Keratinocyte (primary cell): ENCODE measurements around the gene ANKZF1.

Experiments used
- EZH2 ChIP-seq: IDR thresholded peaks from one replicate; pipeline ENCODE4 v1.6.1; 2012; ENCODE audit warnings: inconsistent platforms, mild to moderate bottlenecking, low read length, moderate library complexity
- TF ChIP-seq, protein P1 (sequence below), 3 experiments: IDR thresholded peaks in 1 of 3; conservative IDR thresholded peaks in 1 of 3; optimal IDR thresholded peaks in 1 of 3; 2 replicates in 2 of 3; 3 replicates in 1 of 3; pipeline versions ENCODE3 to v1.5.1; 2011; ENCODE audit warnings: low read length in 3 of 3, mild to moderate bottlenecking in 3 of 3, moderate library complexity in 2 of 3, control low read depth in 1 of 3, inconsistent platforms in 1 of 3; ENCODE audit not compliant: insufficient read depth in 2 of 3; ENCODE audit errors: extremely low read depth in 1 of 3

DNA sequence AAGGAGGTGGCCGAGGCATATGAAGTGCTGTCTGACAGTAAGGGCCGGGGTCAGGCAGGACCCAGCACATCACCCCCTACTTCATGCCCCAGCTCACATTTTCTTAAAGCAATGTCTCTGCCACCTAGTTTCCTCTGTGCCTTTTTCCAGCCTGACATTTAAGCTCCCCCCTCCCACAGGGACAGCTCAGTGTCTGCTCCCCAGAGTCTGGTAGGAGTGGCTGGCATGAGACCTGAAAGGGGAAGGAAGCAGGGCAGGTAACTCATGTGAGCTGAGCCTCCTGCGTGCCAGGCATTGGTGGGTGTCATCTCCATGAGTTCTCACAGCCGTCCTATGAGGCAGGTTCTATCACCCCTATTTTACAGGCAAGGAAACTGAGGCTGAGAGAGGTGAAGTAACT is 51.0 kb downstream of the ANKZF1 start:
- TF ChIP-seq, protein P1, sequence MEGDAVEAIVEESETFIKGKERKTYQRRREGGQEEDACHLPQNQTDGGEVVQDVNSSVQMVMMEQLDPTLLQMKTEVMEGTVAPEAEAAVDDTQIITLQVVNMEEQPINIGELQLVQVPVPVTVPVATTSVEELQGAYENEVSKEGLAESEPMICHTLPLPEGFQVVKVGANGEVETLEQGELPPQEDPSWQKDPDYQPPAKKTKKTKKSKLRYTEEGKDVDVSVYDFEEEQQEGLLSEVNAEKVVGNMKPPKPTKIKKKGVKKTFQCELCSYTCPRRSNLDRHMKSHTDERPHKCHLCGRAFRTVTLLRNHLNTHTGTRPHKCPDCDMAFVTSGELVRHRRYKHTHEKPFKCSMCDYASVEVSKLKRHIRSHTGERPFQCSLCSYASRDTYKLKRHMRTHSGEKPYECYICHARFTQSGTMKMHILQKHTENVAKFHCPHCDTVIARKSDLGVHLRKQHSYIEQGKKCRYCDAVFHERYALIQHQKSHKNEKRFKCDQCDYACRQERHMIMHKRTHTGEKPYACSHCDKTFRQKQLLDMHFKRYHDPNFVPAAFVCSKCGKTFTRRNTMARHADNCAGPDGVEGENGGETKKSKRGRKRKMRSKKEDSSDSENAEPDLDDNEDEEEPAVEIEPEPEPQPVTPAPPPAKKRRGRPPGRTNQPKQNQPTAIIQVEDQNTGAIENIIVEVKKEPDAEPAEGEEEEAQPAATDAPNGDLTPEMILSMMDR (optimal IDR thresholded peaks at IDR 0.05 in 1 of 3, IDR thresholded peaks at IDR 0.05 in 1 of 3, conservative IDR thresholded peaks at IDR 0.05 in 1 of 3; ENCODE audit: extremely low read depth in 1 of 3, insufficient read depth in 2 of 3, low read length in 3 of 3), result no peak
- no peak for TF ChIP-seq EZH2
